ENCODE measurements around the gene CCDC86. TPM values are rescaled to one million over a fixed set of nuclear protein-coding genes. Genes with fewer than 3 reads are reported as not detected.

Gene CCDC86
- total RNA-seq, 1 experiment from 2014 or later: 55.9 TPM

- H3K4me3 ChIP-seq (ENCODE audit: low read depth, low read length): no peak overlapping the region
- CTCF ChIA-PET: no interaction called here
- H3K27me3 ChIP-seq (replicated peaks; ENCODE audit: control insufficient read depth, insufficient read depth, low read length): no peaks in the 10 kb centered on the region
Measured at GRCh38 chr11:60878245-60879101, 36.6 kb downstream of the CCDC86 start.

GRCh38 chr11:60879104-60879503, 37.2 kb downstream of the CCDC86 start:
- BruUV-seq (replicated peaks): no TSS peak

More at GRCh38 chr11:60878245-60879101, 36.6 kb downstream of the CCDC86 start:
- TF ChIP-seq CTCF (IDR thresholded peaks at IDR 0.05; ENCODE audit: insufficient read depth in 1 of 2, low read depth in 1 of 2, low read length in 1 of 2, severe bottlenecking in 1 of 2, unreplicated experiment in 1 of 2): no peak
- H3K4me1 ChIP-seq: no peaks in the 10 kb centered on the region
- intact Hi-C loops (cut with micrococcal nuclease; ENCODE audit: unreplicated experiment): no loop called here
- no peaks in the 10 kb centered on the region for H3K9me3 Mint-ChIP-seq (ENCODE audit: unreplicated experiment)
- POLR2A ChIA-PET: no interaction called here
- H3K9me3 ChIP-seq: no peaks in the 10 kb centered on the region
- no peak overlapping the region for H3K4me3 Mint-ChIP-seq (ENCODE audit: unreplicated experiment)
- H3K4me1 Mint-ChIP-seq (ENCODE audit: low read depth, unreplicated experiment): no peaks in the 10 kb centered on the region
- H3K27ac Mint-ChIP-seq (ENCODE audit: unreplicated experiment): no peak overlapping the region
- H3K27me3 Mint-ChIP-seq (ENCODE audit: insufficient read depth, unreplicated experiment): no peaks in the 10 kb centered on the region
- no peak for DNase-seq
- H3K36me3 Mint-ChIP-seq (ENCODE audit: insufficient read depth, unreplicated experiment): no peaks in the 10 kb centered on the region
- BruUV-seq (replicated peaks): no TSS peak
- H3K36me3 ChIP-seq (ENCODE audit: control insufficient read depth, insufficient read depth, low read length): no peaks in the 10 kb centered on the region

More at GRCh38 chr11:60879104-60879503, 37.2 kb downstream of the CCDC86 start:
- intact Hi-C loops (cut with micrococcal nuclease; ENCODE audit: unreplicated experiment): no loop called here
- Mint-ChIP-seq H3K36me3 (ENCODE audit: insufficient read depth, unreplicated experiment) (no peaks in the 10 kb centered on the region), H3K4me1 (ENCODE audit: low read depth, unreplicated experiment) (no peaks in the 10 kb centered on the region), H3K27me3 (ENCODE audit: insufficient read depth, unreplicated experiment) (no peaks in the 10 kb centered on the region), H3K9me3 (ENCODE audit: unreplicated experiment) (no peaks in the 10 kb centered on the region), H3K4me3 (ENCODE audit: unreplicated experiment) (no peak overlapping the region), H3K27ac (ENCODE audit: unreplicated experiment) (no peak overlapping the region)
- H3K4me1 ChIP-seq: no peaks in the 10 kb centered on the region
- CTCF ChIA-PET: no interaction called here
- TF ChIP-seq CTCF (IDR thresholded peaks at IDR 0.05; ENCODE audit: insufficient read depth in 1 of 2, low read depth in 1 of 2, low read length in 1 of 2, severe bottlenecking in 1 of 2, unreplicated experiment in 1 of 2): no peak
- H3K27me3 ChIP-seq (replicated peaks; ENCODE audit: control insufficient read depth, insufficient read depth, low read length): no peaks in the 10 kb centered on the region
- DNase-seq: no peak
- POLR2A ChIA-PET: no interaction called here
- H3K9me3 ChIP-seq: no peaks in the 10 kb centered on the region
- no peak overlapping the region for H3K4me3 ChIP-seq (ENCODE audit: low read depth, low read length)
- H3K36me3 ChIP-seq (ENCODE audit: control insufficient read depth, insufficient read depth, low read length): no peaks in the 10 kb centered on the region

Data from Caco-2 (cell line).